ENCODE measurements around the gene RGS8.
"Not testable (repeated sequence)": the region's sequence is repeated elsewhere in the genome, so short reads cannot be mapped to it uniquely, and the experiment has no call there.

RGS8 gene

DNA sequence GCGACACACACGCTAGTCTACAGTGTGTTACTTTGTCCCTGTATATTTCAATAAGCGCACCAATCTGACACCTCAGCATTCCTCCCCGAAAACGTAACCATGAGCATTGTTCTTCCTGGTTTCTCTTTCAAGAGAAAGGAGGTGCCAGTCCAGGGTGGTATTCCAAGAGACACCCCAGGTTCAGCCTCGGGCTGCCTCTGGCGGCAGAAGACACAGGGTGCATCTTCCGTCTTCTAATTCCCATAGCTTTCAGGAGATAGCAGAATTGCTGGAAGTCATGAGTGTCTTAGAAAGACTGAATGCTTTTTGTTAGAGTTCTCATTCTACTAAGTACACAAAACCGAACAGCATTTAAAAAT lies 15.9 kb upstream of the RGS8 start:
- no peak for DNase-seq

DNA sequence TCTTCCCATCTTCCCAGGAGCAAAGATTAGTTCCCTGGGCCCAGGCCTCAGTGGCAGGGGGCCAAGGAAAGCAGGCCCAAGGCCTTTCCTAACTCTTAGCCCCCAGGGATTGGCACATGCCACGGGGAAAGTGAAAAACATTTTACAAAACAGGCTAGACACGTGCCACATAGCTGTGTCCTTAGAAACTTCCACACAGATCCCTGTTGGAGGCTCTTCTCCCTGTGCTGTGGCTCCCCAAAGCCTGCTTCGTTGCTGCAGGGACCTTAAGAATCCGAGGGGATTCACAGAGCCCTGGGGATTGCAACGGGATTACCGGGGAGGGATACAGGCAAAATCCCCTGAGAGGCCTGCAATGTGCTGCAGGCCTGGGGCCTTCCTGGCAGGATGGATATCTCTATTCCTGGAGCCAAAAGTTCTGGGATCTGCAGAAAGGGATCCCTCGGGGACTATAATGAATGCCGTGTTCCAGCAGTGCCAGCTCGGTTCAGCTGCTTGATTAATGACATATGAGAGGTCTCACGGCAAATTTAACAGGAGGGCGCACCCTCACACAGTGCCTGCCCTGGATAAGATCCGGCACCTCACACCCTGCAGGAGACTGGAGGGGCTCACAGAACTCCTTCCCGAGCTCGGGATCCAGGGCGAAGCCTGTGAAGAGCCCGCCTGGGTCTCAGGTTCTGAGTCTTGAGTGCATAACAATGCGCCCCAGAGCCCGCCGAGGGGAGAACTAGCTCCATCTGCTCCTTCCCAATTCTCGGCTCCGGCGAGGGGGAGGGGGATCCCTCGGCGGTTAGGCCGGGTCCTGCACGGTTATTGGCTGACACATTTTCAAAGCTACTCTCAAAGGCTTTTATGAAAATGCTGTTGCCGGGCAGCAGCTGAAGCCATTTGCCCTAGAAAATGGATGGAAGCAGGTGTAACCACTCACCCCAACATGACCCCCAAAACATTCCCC lies 15.3 kb upstream of the RGS8 start:
- no peak for DNase-seq

DNA sequence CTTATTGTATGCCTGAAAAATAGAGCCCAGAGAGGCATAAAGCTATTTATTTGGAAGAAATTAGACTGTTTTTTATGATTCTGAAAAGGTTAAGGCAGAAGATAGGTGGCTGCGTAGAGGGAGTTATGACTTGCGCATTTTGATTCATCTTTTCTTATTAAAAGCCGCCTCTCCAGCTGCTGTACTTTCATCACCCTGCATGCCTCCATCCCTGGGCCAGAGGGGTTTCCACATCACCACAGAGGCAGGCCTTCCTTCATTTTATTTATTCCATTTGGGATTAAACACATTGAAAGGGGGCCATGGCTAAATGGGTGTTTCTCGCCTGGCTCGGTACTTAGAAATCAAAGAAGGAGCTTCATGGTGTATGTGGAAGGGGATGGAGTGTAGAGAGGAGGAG lies 14.6 kb upstream of the RGS8 start:
- DNase-seq, result no peak

DNA sequence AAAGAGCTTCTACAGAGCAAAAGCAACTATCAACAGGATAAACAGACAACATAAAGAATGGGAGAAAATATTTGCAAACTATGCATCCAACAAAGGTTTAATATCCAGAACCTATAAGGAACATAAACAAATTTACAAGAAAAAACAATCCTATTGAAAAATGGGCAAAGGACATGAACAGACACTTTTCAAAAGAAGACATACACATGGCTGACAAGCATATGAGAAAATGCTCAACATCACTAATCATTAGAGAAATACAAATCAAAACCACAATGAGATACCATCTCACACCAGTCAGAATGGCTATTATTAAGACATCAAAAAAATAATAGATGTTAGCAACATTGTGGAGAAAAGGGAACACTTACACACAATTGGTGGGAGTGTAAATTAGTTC lies 8.8 kb upstream of the RGS8 start:
- not testable (repeated sequence) for DNase-seq

DNA sequence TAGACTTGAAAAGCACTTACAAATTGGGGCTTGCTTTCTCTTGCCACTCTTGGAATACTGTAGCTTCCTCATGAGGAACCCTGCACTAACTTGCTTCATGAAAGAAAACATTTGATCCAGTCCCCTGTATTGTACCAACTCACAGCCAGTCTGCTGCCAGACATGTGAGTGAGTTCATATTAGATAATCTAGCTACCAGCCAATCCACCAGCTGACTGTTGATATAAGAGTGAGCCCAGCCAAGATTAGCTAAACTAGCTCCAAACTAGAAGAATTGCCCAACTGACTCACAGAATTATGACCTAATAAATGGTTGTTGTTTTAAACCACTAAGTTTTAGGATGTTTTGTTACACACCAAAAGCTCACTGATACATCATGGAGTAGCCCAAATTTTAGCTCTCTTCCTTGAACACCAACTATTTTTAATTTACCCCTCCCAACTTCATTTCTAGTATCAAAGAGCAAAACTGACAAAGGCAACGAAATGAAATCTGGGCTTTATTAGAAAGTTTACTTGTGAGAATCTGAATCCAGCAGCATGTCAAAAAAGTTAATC lies 6.6 kb upstream of the RGS8 start:
- DNase-seq, result no peak

DNA sequence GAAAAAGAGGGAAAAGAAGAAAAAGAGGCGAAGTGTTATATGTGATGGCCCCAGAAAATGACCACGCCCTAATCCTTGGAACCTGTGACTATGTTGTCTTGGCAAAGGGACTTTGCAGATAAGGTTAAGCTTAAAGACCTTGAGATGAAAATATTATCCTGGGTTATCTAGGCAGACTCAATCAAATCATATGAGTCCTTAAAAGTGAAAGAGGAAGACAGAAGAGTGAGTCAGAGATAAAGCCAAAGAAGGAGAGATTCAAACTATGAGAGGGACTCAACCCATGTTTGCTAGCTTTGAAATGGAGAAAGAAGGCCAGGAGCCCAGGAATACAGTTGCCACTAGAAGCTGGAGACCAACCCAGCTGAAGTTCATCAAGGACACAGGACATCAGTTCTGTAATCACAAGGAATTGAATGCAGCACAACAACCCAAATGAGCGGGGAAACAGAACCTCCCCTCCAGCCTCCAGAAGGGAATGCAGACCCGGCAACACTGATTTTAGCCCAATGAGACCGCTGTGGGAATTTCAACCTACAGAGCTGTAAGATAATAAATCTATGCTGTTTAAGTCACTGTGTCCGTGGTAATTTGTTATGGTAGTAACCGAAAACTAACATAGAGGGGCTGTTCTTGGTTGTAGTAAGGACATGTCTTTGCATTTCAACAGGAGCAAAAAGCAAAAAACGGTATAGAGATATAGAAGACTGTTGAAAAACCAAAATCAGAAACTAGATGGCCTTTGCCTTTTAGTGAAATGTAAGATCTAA lies 4.2 kb upstream of the RGS8 start:
- DNase-seq, result no peak

DNA sequence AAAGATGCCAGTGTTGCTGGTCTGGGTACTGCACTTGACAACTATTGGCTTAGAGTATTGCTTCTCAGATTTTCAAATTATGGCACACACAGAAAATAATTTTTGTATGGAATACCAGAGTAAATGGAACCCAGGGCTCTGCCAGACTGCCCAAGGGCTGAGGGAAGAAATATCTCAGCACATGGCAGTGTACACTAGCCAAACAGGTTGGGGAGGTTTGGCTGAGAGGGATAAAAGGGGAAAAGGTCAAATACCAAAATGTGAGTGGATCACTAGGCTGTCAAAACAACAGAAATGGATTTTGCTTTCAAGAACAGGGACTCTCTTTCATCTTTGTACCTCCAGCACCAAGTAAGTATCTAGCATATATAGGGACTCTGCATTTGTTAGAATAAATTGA lies 3.0 kb upstream of the RGS8 start:
- DNase-seq, result no peak

DNA sequence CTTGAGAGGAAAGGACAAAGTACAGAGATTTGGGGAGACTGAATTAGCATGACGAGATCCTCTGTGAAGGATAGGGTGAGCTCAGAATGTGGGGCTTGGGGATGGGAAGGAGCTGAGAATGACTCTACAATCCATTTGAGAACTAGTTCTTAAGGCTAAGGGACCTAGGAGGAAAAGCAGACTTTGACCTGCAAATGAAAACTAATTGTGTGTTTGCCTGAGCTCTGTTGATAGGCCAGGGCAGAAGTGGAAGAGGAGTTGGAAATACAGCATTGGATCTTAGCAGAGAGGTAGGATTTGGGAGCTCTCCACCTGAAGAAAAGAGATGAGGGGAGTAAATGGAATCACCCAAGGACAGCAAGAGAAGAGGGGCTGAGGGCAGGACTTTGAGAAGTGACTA lies 2.1 kb upstream of the RGS8 start:
- no peak for DNase-seq

DNA sequence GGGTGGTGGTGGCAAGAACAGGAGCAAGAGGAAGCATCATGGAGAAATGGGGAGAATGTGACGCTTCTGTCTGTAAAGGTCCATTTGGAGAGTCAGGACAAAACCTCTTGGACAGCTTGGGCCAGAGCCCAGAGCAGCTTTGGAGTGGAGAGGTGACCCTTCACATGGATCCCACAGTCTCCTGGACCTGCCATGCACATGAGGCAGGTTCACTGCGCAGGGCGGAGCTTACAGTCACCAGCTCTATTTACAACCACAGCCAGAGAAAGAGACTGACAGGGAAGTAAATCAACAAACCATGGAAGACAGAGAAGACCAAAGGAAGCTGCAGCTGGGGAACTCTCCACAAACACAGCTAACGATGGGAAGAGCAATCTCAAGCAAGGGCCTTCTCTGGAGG lies 828 bp upstream of the RGS8 start:
- no peak for DNase-seq

DNA sequence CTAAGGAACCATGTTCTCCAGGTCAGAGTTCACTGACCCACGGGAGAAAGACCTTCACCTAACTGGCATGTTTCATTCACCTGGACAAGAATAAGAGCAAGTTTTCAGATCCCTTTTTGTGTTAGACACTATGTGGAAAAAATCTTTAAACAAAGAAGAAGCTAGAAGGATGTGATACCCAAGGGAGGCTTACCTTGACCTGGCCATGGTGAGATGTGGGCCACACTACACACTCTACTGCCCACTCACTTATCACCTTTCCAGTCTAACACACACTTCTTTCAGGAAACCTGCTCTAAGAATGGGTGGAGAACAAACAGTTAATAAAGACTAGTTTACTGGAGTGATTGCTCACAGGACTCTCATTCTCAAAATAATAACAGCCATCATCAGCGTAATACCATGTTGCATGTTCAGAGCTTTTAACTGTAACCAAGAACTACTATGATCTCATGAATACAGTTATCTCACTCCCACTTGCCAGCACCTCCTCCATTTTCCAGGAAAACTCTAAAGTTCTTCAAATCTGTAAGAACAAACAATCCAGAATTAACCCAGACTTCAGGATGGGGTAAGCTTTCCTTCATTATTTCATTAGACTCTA lies 1.4 kb downstream of the RGS8 start:
- no peak for DNase-seq

DNA sequence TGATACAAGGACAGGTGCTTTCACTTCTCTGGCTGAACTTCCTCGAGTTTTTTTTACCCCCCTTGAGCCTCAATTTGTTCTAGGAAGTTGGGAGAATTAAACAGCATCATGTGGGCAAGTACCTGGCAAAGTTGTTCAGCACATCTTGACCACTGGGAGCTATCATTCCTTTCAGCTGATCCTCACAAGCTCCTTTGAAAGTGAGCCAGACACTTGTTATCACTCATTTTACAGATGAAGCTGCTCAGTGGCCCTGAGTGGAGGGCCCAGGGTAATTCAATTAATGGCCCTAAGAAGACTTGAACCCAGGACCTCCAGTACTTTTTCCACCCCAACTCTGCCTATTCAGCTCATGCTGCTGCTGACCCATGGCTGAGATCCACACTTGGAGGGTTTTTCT lies 2.0 kb downstream of the RGS8 start:
- DNase-seq, result no peak

DNA sequence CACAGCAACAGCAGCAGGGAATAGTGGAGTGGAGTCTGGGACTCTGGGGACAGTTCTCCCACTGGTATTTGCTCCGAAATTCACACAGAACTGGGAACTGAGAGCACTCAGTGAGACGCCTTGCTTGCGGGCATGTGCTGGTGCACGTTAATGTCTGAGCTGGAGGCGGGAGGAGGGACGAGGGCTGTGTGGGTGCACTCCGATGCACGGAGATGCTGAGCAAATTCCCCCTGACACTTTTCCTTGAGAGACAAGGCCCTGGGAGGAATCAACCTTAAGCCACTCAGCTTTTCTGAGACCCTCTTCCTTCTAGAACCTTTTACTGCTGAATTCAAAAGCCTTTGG lies 2.8 kb downstream of the RGS8 start:
- no peak for DNase-seq

DNA sequence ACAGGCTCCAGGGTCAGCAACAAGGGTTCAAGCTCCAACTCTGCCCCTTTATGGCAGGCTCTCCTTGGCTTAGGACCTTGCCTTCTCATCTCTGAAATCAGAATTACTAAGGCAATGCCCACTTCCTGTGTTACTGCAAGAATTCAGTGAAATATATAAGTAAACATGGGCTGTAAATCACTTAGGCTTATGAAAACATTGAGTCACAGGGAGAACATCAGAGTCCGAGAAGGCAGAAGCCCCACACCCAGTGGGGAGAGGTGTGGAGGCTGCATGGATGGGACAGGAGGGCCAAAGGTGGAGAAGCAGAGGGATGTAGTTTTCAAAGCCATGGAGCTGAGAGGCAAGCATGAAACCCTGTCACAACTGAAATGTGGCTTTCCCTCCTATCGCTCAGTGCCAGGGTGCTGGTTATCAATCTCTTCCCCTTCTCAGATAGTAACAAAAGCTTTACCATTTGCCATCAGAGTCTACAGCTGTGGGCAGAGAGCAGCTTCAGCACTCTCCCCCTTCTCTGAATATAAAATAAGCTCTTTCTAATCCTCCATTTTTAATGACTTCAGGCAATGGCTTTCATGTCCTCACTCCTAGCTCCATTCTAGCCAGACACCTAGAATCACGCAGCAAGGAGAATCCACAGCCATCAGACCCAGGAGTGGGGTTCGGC lies 3.4 kb downstream of the RGS8 start:
- DNase-seq, result no peak

DNA sequence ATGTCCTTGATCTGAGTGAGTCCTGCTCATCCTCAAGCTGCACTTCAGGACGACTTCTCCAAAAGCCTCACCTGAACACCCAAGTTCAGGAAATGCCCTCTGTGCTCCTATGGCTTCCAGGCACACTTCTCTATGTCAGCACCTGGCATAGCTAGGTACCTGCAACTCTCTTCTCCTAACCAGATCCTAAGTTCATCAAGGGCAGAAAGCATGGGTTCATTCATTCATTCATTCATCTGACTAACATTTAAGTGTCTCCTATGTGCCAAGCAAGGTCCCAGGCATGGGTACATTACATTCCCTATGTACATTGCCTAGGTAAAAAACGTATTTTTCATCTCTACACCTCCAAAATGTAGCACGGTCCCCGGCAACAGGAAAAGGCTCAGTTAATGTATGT lies 4.0 kb downstream of the RGS8 start:
- DNase-seq, result no peak

DNA sequence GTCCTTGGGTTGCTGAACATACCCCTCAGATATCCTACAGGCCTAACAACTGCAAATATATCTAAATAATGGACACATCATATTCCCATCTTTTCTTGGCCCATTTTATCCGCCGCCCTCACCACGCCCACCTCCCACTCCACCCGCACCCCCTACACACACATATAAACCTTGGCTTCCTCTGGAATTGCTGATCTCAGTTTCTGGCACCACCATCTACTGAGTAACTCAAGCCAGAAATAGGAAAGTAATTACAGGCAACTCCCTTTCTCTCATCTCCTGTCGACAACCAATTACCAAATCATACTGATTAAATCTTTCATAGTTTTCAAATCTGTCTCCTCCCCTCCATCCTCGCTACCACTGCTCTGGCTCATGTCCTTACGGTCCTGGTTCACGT lies 4.7 kb downstream of the RGS8 start:
- no peak for DNase-seq

DNA sequence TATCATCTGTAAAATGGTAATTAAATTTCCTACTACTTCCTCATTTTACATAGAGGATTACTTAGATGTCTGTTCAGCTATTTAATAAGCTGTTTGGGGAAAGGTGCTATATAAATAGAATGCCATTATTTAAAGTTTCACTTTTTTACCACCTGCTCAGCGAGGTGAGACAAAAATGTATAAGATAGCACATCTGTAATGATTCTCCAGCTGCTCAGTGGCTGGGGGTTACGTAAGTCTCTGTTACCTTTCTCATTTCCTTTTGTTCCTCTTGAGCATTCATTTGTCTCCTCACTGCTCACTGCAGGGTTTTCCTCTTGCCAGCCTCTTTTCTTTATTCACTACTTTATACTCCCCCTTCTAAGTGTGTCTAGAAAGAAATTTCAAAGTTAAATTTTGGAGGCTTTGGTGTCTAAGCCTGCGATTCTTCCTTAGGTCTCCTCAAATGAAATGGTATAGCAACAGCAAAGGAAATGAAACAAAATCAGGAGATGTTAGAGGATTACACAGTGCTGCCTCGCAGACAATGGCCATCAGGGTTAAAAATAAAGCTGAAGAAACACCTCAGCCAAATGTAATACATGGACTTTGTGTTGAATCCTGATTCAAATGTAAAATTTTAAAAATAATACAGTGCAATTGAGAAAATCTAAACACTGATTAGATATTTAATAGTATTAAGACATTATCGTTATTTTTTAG lies 6.8 kb downstream of the RGS8 start:
- DNase-seq, result no peak

DNA sequence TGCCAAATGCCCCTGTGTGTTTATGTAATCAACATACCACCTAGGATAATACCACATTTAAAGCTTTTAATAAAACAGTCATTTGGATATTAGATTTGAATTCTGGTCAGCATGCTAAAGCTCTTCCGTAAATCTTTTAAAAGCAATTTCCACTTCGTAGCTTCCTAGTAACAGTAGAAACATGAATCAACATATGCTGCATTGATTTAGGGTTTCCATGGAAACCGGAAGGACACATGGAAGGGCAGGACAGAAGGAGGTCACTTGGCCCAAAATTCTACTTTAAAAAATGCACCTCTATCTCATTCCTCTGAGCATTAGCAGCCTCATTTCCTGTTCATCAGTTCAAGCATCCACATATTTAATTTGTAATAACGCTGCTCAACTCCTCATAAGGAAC lies 8.1 kb downstream of the RGS8 start:
- no peak for DNase-seq

DNA sequence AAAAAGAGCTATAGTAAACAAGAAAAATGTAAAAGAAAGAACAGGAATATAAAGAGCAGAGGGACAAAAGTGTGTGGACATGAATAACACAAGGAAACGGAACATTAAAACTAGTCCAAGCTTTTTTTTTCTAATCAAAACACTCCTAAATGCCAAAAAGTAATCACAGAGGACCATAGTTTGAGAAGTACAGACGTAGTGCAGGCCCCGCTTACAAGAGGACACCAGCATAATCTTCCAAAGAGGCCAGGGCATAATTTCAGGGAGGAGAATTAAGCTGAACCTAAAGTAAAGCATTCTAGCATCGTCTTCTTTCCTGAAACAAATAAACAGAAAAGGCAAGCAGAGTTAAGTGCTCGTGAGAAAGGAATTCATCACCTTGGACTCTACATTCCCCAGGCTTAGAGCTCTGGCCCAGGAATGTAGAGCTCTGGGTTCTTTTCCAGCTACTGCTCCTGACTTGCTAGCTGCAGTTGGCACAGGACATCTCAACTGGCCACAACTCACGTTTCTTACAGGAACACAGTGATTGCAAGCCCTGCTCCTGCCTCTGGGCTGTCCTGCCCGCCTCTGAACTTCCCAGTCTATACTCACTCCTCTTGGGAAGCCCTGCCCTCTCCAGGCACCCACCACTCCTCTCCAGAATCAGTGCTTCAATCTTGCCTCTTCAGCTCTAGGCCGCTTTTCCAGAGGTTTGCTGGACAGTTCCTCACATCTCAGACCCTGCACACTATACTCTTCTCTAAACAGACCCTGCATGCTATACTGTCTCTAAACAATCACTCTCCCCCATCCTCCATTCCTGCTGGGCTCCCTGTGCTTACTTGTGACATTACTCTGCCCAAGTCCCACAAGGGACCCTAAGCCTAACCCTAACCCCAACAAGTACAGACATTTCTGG lies 9.8 kb downstream of the RGS8 start:
- no peak for DNase-seq

DNA sequence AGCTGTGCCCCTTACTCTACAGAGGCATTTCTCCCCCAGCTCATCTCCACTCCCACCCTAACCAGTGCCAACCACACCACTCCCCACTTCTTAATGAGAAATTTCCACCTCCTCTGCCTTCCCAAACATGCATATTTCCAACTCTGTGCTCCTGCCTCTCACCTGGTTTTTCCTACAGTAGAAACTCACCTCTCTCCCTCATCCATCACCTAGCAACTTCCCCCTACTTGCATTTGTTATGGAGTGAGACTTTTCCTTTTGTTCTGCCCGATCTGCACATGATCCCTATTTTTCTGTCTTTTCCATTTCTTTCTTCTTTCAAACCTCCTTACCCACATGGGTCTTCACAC lies 11.9 kb downstream of the RGS8 start:
- DNase-seq, result no peak

DNA sequence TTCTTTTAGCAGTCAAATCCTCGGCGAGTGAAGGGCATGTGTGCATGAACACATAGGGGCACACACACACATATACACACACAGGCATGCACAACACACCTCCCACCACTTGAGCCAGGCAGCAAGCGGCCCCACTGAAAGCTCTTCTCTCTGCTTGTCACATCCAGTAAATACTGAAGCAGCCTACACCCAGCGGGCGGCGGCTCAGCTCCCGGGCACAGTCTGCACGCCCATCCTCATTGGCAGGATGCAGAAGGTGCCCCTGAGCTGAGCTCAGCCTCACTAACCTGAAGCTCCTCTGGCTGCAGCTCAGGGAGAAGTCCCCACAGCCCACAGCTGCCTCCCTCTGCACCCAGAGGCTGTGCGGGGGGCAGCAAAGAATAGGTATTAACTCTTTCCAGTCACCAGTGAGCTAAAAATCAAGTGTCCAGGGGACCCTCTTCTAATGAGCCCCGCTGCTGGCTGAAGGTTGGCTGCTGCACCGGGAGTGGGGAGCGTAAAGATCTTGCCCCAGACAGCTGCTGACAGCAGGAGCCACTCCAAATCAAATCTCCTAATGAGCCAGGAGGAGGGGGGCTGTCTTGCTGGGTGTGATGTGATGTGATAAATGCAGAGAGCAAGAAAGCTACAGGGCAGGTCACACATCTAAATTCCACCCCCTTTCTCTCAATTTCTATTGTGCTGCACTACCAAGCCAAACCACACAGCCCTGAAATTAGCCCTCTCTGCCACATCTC lies 12.5 kb downstream of the RGS8 start:
- no peak for DNase-seq
